WTC11 (cell line): ENCODE results near the gene LDLRAD3. TPM values are rescaled to one million over a fixed set of nuclear protein-coding genes. Genes with fewer than 3 reads are reported as not detected.

Experiments
- ATAC-seq: fragments of 200-7000 bp; cut with Tn5 transposase; 2 replicates; pipeline ENCODE4 v1.10.0; 2021; ENCODE audit warnings: mild to moderate bottlenecking, moderate library complexity
- CTCF ChIA-PET: fragments of 300-600 bp; sonication (Branson Sonifier 250); formaldehyde crosslinking; loops from one replicate; lab custom pipeline; 2021; ENCODE audit warnings: antibody characterized with exemption; lab: Charles Lee
- POLR2A ChIA-PET: fragments of 350-600 bp; sonication (Branson Sonifier 250); formaldehyde crosslinking; loops from one replicate; lab custom pipeline; 2021; ENCODE audit warnings: antibody characterized with exemption; lab: Charles Lee
- DNase-seq: peaks from one replicate; pipeline ENCODE4 v3.0.0; 2021; ENCODE audit warnings: low spot score
- H3K27ac Mint-ChIP-seq: 2 replicates; pipeline ENCODE4 v1.8.0; 2021; ENCODE audit warnings: mixed read lengths
- H3K27me3 Mint-ChIP-seq: 2 replicates; pipeline ENCODE4 v1.8.0; 2021; ENCODE audit warnings: low read depth, mild to moderate bottlenecking, moderate library complexity, mixed read lengths
- H3K36me3 Mint-ChIP-seq: 2 replicates; pipeline ENCODE4 v1.8.0; 2021; ENCODE audit warnings: mixed read lengths
- H3K4me1 Mint-ChIP-seq: 2 replicates; pipeline ENCODE4 v1.8.0; 2022; ENCODE audit warnings: mixed read lengths
- H3K4me3 Mint-ChIP-seq: 2 replicates; pipeline ENCODE4 v1.8.0; 2021; ENCODE audit warnings: mild to moderate bottlenecking, moderate library complexity, mixed read lengths
- H3K9me3 Mint-ChIP-seq: 2 replicates; pipeline ENCODE4 v1.8.0; 2021; ENCODE audit warnings: mixed read lengths
- AFF4 ChIP-seq: sonication (generic); formaldehyde crosslinking; IDR thresholded peaks from 2 replicates; pipeline ENCODE4 v1.8.1; 2023; ENCODE audit warnings: mild to moderate bottlenecking, missing genetic modification reagents, borderline replicate concordance
- AR ChIP-seq: fragments of 250-450 bp; sonication (Bioruptor Pico); IDR thresholded peaks from 2 replicates; pipeline ENCODE4 v1.9.0; 2021; ENCODE audit warnings: mild to moderate bottlenecking
- ARID4B ChIP-seq: sonication (generic); formaldehyde crosslinking; IDR thresholded peaks from 2 replicates; pipeline ENCODE4 v1.8.0; 2023; ENCODE audit warnings: missing genetic modification reagents, mild to moderate bottlenecking, borderline replicate concordance
- ATF6 ChIP-seq: sonication (generic); formaldehyde crosslinking; IDR thresholded peaks from 2 replicates; pipeline ENCODE4 v1.8.1; 2023; ENCODE audit warnings: mild to moderate bottlenecking, missing genetic modification reagents
- CBFB ChIP-seq: sonication (generic); formaldehyde crosslinking; IDR thresholded peaks from 2 replicates; pipeline ENCODE4 v1.8.1; 2022; ENCODE audit warnings: mild to moderate bottlenecking, low read depth, missing genetic modification reagents
- CTCF ChIP-seq: fragments of 200-600 bp; IDR thresholded peaks from 2 replicates; pipeline ENCODE4 v1.8.0; 2022; ENCODE audit warnings: antibody characterized with exemption
- EMX1 ChIP-seq: fragments of 250-450 bp; sonication (Bioruptor Pico); IDR thresholded peaks from 2 replicates; pipeline ENCODE4 v1.8.0; 2021; ENCODE audit warnings: mild to moderate bottlenecking
- ETV6 ChIP-seq: sonication (generic); formaldehyde crosslinking; IDR thresholded peaks from 2 replicates; pipeline ENCODE4 v1.8.1; 2022; ENCODE audit warnings: mild to moderate bottlenecking, missing genetic modification reagents
- IRF1 ChIP-seq: sonication (generic); formaldehyde crosslinking; IDR thresholded peaks from 2 replicates; pipeline ENCODE4 v1.8.0; 2023; ENCODE audit warnings: missing genetic modification reagents
- JUN ChIP-seq: sonication (generic); formaldehyde crosslinking; IDR thresholded peaks from 2 replicates; pipeline ENCODE4 v1.8.0; 2023; ENCODE audit warnings: mild to moderate bottlenecking, missing genetic modification reagents
- MAX ChIP-seq: sonication (generic); formaldehyde crosslinking; IDR thresholded peaks from 2 replicates; pipeline ENCODE4 v1.8.0; 2022; ENCODE audit warnings: mild to moderate bottlenecking, missing genetic modification reagents
- SMAD4 ChIP-seq: sonication (generic); formaldehyde crosslinking; IDR thresholded peaks from 2 replicates; pipeline ENCODE4 v1.8.0; 2022; ENCODE audit warnings: mild to moderate bottlenecking, missing genetic modification reagents
- ZNF121 ChIP-seq: sonication (generic); formaldehyde crosslinking; IDR thresholded peaks from 2 replicates; pipeline ENCODE4 v1.8.0; 2023; ENCODE audit warnings: missing genetic modification reagents
- total RNA-seq: library from RNA; stranded (reverse); gene quantifications from 3 replicates; pipeline ENCODE4 v1.2.3, GENCODE V29; 2021

The LDLRAD3 gene
- total RNA-seq, 1 experiment from 2014 or later: 14.5 TPM

- H3K27me3 Mint-ChIP-seq: peaks cover 2% of the 10 kb centered on the region
- DNase-seq: no peak
- CTCF ChIA-PET: interaction anchor here (1.3 to 5.9 kb wide), 8 partner anchors 10 to 447 kb away, joined by 3 to 109 read pairs (median 5); no protein-coding TSS in a partner anchor
- no peak for TF ChIP-seq AFF4 (CRISPR knock-in tag)
- TF ChIP-seq, all 79 proteins: peak for 0
- POLR2A ChIA-PET: no interaction called here
- no peak overlapping the region for H3K27ac Mint-ChIP-seq
- no peak overlapping the region for H3K4me3 Mint-ChIP-seq
- peaks cover 14% of the 10 kb centered on the region for H3K36me3 Mint-ChIP-seq
- peaks cover 2% of the 10 kb centered on the region for H3K4me1 Mint-ChIP-seq
- no peak for ATAC-seq
- no peaks in the 10 kb centered on the region for H3K9me3 Mint-ChIP-seq
These were observed 324.6 kb downstream of the LDLRAD3 start for GRCh38 chr11:36268337-36268985.

- no peak for DNase-seq
- peaks cover 16% of the 10 kb centered on the region for H3K36me3 Mint-ChIP-seq
- no peak for TF ChIP-seq EMX1
- TF ChIP-seq ZNF121 (CRISPR knock-in tag): no peak
- CTCF ChIA-PET: interaction anchor here (5.1 kb wide), 1 partner anchor 449 kb away, joined by 26 read pairs; no protein-coding TSS in a partner anchor
- no peak overlapping the region for H3K27ac Mint-ChIP-seq
- peaks cover 2% of the 10 kb centered on the region for H3K27me3 Mint-ChIP-seq
- H3K4me3 Mint-ChIP-seq: no peak overlapping the region
- peaks cover 2% of the 10 kb centered on the region for H3K4me1 Mint-ChIP-seq
- ATAC-seq: no peak
- POLR2A ChIA-PET: no interaction called here
- H3K9me3 Mint-ChIP-seq: no peaks in the 10 kb centered on the region
These were observed 326.8 kb downstream of the LDLRAD3 start for GRCh38 chr11:36270701-36271100.

GRCh38 chr11:36271794-36272407 lies 328.0 kb downstream of the LDLRAD3 start:
- Mint-ChIP-seq H3K27ac (no peak overlapping the region), H3K4me1 (no peaks in the 10 kb centered on the region), H3K27me3 (no peaks in the 10 kb centered on the region; the same call in 1 of the 2 replicates), H3K9me3 (no peaks in the 10 kb centered on the region), H3K36me3 (peaks cover 16% of the 10 kb centered on the region), H3K4me3 (no peak overlapping the region)
- ChIA-PET POLR2A (no interaction called here), CTCF (interaction anchor here (1.5 to 5.1 kb wide), 3 partner anchors 115 to 450 kb away, joined by 3 to 26 read pairs (median 9); no protein-coding TSS in a partner anchor)
- DNase-seq (no peak), ATAC-seq (peak; percentile 46; the same call in 1 of the 2 replicates)
- TF ChIP-seq CBFB (CRISPR knock-in tag) (no peak), MAX (CRISPR knock-in tag) (no peak), ARID4B (CRISPR knock-in tag) (no peak), ATF6 (CRISPR knock-in tag) (no peak), ETV6 (CRISPR knock-in tag) (no peak), AR (CRISPR knock-in tag) (no peak), CTCF (no peak), IRF1 (no peak), SMAD4 (no peak), JUN (CRISPR knock-in tag) (no peak)
